NCI-H2107 treated with DMSO at 0.1 percent for 48 hours (cell line): Measurements from ENCODE around the gene AKTIP.
A peak's percentile ranks its signal among the peaks of the same experiment; 100 is the strongest.
"Not testable (repeated sequence)": the region's sequence is repeated elsewhere in the genome, so short reads cannot be mapped to it uniquely, and the experiment has no call there.

Source experiments
- DNase-seq: peaks from one replicate; lab custom pipeline; 2025; ENCODE audit not compliant: unreplicated experiment; lab: John Stamatoyannopoulos, UW

Gene AKTIP

GRCh38 chr16:53502331-53503269 is at the start of gene AKTIP:
Gene AKTIP (minus strand): TSS chr16:53503209. CDS start chr16:53500259, 2,950 bp downstream.
- peak; percentile 56 for DNase-seq

DNA sequence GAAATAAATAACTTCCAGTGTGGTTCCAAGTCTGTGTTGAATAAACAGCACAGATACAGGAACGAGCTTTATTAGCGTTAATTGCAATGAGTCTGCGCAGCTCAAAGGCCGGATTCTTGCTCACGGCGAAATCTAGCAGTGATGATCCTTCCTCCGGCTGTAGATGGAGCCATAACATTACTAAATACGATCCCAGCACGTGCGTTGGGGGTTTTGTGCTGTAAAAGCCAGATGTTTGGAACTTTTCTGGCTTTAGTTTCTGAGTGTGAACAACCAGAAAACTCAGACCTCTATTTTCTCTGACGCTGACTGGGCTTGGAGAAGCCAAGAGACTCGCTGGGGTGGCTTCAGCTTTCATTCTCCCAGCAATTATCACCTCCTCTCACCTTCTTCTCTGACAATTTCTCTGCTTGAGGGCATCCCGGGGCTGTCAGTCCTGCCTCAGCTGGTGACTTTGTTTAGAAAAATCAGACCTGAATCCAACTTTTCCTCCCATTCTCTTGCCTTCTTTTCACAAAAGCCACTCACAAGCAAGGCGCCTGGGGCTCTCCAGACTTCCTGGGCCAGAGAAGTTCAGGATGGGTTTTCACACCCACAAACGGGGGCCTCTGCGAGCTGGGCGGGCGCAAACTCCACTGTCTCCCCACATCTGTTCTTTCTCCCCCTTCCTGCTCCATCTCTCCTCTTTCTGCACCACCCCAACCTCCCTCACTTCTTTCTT is 47.1 kb upstream of the AKTIP start:
- peak; percentile 68 for DNase-seq

- DNase-seq = no peak
Measured at GRCh38 chr16:53546988-53547391, 44.0 kb upstream of the AKTIP start.

DNA sequence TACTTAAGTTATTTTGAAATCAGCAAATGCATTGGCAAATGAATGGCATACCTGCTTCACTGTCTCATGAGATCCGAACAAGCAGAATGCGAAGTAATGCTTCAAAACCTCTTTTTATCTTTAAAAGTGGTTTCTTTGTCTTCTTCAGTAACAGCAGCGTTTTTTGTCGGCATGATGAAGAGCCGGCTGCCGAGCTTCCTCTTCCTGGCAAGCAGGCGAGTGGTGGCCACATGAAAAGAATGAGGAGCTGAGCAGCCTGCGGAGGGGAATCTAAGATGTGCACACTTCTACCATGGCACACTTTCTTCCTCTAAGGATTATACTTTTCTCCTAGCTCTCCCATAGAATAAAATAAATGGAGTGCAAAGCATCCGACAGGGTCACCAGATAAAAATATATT is 42.4 kb upstream of the AKTIP start:
- DNase-seq = no peak

DNA sequence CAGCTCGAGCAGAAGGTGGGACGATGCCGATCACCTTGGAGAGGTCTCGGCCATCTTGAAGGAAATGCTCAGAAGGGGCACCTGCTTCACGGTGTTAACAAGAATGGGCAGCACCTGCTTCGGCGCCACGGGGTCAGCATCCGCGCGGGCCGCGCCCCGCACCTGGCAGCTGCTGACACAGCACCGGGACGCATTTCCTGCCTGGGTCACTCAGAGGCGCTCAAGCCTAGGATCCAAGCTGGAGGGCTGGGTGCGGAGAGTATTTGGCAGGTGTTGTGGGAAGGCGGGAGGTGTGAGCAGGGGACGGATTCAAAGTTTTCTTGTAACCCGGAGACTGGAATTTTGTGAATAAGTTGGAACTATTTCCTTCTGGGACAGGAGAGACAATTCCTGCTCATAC is 39.3 kb upstream of the AKTIP start:
- no peak for DNase-seq

DNA sequence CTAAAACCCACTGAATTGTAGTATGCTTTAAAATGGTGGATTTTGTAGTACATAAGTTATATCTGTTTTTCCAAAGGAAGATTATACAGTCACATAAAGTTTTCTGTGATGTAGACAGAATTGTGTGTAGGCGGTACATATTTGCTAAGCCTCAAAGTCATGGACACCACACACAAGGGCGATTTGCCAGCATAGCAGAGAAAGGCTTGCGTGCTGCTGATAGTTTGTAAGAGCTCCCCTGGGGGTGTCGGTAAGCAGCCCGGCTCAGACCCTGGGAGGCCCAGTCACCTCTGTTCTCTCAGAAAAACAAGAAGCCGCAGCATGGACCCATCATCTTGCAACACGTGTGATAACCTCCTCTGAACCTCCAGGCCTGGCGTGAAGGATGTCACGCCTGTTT is 38.3 kb upstream of the AKTIP start:
- no peak for DNase-seq

GRCh38 chr16:53539759-53540718 is 37.0 kb upstream of the AKTIP start:
- not testable (repeated sequence) for DNase-seq

- not testable (repeated sequence) for DNase-seq
Measured at GRCh38 chr16:53539346-53539745, 36.3 kb upstream of the AKTIP start.

GRCh38 chr16:53537626-53538025 is 34.6 kb upstream of the AKTIP start:
- DNase-seq = no peak

GRCh38 chr16:53534206-53534605 is 31.2 kb upstream of the AKTIP start:
- DNase-seq = no peak

DNA sequence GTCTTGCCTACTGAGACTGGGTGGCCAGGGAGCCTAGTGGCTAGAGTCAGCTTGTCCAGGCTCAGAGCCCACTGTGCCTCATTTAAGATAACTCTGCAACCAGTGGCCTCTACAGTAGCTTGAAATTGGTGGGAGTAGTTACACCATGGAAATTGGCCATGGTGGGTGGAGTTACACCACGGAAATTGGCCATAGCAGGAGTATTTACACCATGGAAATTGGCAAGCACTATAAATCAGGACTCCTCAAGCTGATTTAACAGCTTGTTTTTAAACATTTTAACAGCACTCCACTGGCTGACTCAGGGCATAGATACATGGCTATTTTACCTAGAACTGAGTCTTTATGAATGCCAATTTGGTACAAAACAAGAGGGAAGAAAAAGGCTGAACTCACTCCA is 27.7 kb upstream of the AKTIP start:
- no peak for DNase-seq

GRCh38 chr16:53530046-53530445 is 27.0 kb upstream of the AKTIP start:
- DNase-seq = no peak

DNA sequence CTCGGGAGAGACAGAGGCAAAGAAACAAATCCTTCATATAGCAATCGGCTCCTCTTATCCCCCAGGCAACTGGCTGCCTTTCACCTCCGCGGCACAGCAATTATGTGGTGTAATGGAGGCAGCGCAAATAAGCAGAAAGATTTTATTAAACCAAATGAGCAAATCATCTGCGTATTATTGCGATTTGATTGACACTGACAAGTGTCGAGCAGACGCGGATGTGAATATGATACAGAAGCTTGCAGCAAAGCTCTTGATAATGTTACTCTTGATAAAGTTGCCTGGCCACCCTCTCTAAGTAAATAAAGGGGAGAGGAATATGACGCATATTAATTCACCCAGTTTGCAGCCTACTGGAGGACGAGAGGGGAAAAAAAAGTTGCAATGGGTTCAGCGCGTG is 26.5 kb upstream of the AKTIP start:
- DNase-seq = peak; percentile 23

- no peak for DNase-seq
Measured at GRCh38 chr16:53528797-53529196, 25.8 kb upstream of the AKTIP start.

- no peak for DNase-seq
Measured at GRCh38 chr16:53523971-53524548, 21.1 kb upstream of the AKTIP start.

- no peak for DNase-seq
Measured at GRCh38 chr16:53523126-53523804, 20.3 kb upstream of the AKTIP start.

DNA sequence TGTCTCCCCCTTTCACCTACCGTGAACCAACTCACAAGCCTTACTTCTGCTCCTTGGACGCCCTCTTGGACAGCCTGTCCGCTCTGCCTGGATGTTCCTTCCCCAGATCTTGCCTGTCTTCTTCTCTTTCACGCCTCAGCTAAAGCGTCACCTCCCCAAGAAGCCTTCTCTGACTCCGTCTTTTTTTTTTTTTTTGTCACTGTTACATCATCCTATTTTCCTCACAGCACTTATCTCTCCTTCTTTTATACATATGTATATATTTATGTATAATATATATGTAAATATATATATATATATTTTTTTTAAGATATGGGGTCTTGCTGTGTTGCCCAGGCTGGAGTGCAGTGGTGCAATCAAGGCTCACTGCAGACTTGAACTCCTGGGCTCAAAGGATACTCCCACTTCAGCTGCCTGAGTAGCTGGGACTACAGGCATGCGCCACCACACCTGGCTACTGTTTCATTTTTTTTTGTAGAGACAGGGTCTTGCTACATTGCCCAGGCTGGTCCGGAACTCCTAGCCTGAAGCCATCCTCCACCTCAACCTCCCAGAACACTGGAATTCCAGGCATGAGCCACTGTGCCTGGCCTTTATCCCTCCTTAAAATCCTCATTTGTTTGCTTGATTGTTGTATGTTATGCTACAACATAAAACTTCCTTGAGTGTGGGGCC is 16.5 kb upstream of the AKTIP start:
- no peak for DNase-seq

DNA sequence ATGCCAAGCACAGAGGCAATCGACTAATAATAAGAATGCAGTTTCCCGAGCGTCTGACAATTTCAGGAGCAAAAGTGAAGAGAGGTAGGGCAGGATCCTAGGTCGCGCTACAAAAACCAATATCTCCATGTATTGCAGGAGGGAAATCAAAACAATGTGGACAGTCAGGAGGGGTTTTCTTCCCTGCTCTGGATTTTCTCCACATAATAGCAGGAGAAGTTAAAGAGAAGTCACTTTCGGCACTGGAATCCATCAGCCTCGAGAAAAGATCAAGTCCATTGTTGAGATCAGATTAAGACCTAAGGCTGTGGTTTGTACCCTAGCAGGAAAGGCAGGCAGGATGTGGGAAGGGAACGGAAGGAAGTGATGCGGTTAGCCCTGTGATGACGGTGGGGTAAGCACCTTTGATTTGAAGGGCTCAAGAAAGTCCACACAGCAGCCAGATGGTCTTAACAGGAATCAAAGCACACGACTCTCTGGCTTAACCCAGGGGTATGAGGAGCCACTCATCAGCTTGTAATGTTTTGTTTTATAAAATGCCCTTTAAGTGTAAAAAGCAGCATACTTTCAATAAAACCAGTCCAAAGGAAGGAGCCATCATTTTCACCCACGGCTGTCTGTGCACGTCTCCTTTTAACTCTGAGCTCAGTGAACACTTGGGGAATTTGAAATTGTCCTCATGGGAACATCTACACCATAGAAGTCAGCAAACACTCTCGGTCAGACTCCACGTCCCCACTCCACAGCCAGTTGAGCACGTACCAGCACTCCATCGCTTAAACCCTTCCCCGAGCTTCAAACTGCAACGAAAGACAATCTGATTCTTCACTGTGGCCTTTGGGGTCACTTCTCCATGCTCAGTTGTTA is 15.8 kb upstream of the AKTIP start:
- DNase-seq = no peak

- DNase-seq = no peak
Measured at GRCh38 chr16:53517851-53518250, 14.8 kb upstream of the AKTIP start.
